ENCODE measurements around the gene MYF6.

The MYF6 gene

GRCh38 chr12:80716696-80717469, 9.4 kb downstream of the MYF6 start, which contains the start of gene MYF5:
TSS of gene MYF5 (plus strand) at chr12:80716912. CDS start at chr12:80717064, 152 bp downstream.
- no peak for DNase-seq (ENCODE audit: low read depth)
- H3K4me3 ChIP-seq (replicated peaks; ENCODE audit: low read depth, low read length) = no peak within 1 kb of the TSS
- TF ChIP-seq, protein P1, sequence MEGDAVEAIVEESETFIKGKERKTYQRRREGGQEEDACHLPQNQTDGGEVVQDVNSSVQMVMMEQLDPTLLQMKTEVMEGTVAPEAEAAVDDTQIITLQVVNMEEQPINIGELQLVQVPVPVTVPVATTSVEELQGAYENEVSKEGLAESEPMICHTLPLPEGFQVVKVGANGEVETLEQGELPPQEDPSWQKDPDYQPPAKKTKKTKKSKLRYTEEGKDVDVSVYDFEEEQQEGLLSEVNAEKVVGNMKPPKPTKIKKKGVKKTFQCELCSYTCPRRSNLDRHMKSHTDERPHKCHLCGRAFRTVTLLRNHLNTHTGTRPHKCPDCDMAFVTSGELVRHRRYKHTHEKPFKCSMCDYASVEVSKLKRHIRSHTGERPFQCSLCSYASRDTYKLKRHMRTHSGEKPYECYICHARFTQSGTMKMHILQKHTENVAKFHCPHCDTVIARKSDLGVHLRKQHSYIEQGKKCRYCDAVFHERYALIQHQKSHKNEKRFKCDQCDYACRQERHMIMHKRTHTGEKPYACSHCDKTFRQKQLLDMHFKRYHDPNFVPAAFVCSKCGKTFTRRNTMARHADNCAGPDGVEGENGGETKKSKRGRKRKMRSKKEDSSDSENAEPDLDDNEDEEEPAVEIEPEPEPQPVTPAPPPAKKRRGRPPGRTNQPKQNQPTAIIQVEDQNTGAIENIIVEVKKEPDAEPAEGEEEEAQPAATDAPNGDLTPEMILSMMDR (IDR thresholded peaks at IDR 0.05; ENCODE audit: low read length, missing control alignments) = no peak

DNA sequence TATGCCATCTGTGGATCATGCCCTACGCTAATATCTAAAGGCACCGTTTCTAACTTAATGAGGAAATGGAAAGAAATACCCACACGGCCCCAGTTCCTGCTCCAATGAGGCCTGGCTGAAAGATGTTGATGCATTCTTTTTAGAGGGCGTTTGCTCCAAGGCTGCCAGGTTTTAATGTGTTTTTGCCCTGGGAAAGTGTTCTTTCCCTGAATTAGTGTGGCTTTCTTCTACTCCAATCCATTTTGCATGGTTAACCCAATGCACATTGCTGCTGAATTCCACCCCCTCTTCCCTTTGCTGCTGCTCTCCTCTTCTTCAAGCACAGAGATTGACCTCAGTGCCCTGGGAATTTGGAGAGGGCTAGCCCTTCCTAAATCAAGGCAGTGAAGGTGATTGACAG, 10.4 kb downstream of the MYF6 start:
- TF ChIP-seq, protein P1 (IDR thresholded peaks at IDR 0.05; ENCODE audit: low read length, missing control alignments) = no peak
- H3K4me3 ChIP-seq (replicated peaks; ENCODE audit: low read depth, low read length) = no peak overlapping the region
- DNase-seq (ENCODE audit: low read depth) = no peak

DNA sequence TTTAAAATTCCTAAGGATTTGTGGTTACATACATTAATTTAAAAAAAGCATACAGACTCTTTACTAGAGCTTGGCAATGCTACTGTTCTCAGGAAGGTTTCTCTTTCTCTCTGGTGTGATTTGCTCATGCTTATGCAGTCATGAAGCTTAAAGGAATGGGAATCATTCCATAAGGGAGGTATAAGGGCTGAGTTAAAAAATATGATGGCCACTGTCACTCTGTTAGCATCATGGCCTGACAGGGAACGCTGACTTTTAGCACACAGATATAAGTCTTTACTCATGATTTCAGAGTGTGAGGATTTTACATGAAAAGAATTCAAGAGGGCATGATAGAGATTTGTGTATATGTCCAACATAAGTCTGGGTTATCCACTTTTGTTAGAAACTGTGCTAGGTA, 13.1 kb downstream of the MYF6 start:
- TF ChIP-seq, protein P1 (IDR thresholded peaks at IDR 0.05; ENCODE audit: low read length, missing control alignments) = no peak
- no peak overlapping the region for H3K4me3 ChIP-seq (replicated peaks; ENCODE audit: low read depth, low read length)
- DNase-seq (ENCODE audit: low read depth) = no peak

- TF ChIP-seq, protein P1 (IDR thresholded peaks at IDR 0.05; ENCODE audit: low read length, missing control alignments) = no peak
- H3K4me3 ChIP-seq (replicated peaks; ENCODE audit: low read depth, low read length) = no peak overlapping the region
- no peak for DNase-seq (ENCODE audit: low read depth)
These were observed 13.9 kb downstream of the MYF6 start for GRCh38 chr12:80721326-80721725.

DNA sequence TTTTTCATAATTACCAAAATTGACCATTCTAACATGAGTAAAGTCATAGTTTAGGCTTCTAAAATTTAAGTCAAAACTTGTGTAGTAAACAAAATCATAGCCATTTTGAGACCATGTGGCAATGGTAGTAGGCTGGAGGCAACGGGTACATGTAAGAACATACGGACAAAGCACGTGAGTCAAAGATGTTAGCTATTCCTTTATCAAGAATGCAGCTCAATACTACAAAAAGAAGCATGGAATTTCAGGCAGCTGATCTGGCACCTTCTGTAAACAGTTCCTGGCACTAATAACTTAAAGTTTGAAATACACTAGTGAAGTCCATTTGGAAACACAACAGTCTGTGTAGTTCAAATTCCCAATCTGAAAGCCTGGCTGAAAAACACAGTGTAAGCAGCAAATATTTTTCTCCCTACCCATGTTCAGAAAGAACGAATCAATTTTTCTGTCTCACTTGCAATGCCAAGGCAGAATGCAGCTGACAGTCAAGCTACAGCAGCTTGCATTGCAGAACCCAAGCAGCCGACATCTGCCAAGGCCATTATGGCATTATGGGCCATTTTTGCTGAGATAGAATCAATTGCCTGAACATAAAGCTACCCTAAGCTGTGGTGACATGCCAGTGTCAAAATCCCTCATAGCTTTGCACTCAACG, 38.5 kb downstream of the MYF6 start:
- DNase-seq (ENCODE audit: low read depth) = no peak
- TF ChIP-seq, protein P1 (IDR thresholded peaks at IDR 0.05; ENCODE audit: low read length, missing control alignments) = no peak
- H3K4me3 ChIP-seq (replicated peaks; ENCODE audit: low read depth, low read length) = no peak overlapping the region

DNA sequence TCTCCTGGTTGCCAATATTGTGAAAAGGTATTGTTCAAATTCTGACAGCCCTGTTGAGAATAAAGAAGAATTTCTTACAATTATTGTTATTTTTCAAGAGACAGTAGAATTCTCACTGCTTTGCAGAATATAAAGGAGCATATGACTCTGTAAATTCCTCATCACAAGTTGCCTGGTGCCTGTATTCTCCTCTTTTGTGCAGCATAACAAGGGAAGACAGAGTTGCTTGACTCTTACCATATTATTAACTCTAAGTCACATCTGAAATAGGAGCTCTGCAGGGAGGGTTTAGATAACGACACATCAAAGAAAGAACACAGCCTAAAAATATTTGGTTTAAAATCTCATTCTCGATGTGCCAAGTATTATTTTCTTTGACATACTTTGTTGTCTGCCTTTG, 40.4 kb downstream of the MYF6 start:
- no peak overlapping the region for H3K4me3 ChIP-seq (replicated peaks; ENCODE audit: low read depth, low read length)
- TF ChIP-seq, protein P1 (IDR thresholded peaks at IDR 0.05; ENCODE audit: low read length, missing control alignments) = no peak
- no peak for DNase-seq (ENCODE audit: low read depth)
